Astrocyte of the cerebellum (primary cell): ENCODE results near the gene MDC1.

ENCODE experiments used
- DNase-seq: peaks from one replicate; pipeline ENCODE4 v3.0.0-alpha.2; 2011; ENCODE audit warnings: low read depth
- H3K4me3 ChIP-seq: 2 replicates; pipeline ENCODE4 v1.5.1; 2011; ENCODE audit warnings: mild to moderate bottlenecking, low read depth, low read length, moderate library complexity
- in situ Hi-C: cut with HindIII; loops from 2 replicates; pipeline ENCODE4 v1.10.0; 2017; ENCODE audit warnings: low sequenced_read_pairs
- TF ChIP-seq, protein P1 (sequence below): IDR thresholded peaks from 2 replicates; pipeline ENCODE4 v1.5.1; 2012; ENCODE audit warnings: low read length, low read depth, moderate library complexity, mild to moderate bottlenecking; ENCODE audit errors: missing control alignments

Gene MDC1

DNA sequence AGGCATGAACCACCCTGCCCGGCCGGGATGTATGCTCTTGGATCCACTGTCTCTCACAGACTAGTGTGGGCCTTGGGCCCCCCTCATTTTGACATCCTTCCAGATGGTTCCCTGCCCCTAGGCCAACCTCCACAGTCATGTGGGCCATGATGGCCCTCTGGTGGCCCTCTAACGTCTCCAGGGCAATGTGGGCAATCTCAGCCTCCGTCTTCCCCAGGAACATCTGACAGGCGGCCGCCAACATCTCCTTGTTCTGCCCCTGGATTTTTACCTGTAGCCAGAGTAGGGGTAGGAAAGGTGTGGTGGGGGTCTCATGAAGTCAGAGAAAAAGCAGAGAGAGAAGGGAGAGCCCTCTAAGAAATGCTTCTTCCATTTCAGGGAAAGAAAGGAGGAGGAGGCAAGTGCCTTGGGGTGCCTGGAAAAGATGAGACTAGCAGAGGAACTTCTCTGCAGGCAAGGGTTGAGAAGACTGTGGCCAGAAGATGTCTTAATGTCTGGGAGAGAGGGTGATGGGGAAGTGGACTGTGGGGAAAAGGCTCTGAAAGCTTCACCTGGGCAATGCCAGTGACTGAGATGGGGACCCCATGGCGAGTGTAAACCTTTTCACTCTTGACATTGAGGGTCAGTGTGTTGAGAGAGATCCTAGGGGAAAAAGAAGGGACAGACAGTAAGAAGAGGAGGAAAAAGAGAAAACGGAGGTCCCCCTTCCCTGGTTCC lies 24.1 kb upstream of the MDC1 start:
- DNase-seq, result no peak
- peak overlapping the region; percentile 79 for H3K4me3 ChIP-seq
- TF ChIP-seq, protein P1, sequence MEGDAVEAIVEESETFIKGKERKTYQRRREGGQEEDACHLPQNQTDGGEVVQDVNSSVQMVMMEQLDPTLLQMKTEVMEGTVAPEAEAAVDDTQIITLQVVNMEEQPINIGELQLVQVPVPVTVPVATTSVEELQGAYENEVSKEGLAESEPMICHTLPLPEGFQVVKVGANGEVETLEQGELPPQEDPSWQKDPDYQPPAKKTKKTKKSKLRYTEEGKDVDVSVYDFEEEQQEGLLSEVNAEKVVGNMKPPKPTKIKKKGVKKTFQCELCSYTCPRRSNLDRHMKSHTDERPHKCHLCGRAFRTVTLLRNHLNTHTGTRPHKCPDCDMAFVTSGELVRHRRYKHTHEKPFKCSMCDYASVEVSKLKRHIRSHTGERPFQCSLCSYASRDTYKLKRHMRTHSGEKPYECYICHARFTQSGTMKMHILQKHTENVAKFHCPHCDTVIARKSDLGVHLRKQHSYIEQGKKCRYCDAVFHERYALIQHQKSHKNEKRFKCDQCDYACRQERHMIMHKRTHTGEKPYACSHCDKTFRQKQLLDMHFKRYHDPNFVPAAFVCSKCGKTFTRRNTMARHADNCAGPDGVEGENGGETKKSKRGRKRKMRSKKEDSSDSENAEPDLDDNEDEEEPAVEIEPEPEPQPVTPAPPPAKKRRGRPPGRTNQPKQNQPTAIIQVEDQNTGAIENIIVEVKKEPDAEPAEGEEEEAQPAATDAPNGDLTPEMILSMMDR, result no peak
- in situ Hi-C loops, result no loop called here

DNA sequence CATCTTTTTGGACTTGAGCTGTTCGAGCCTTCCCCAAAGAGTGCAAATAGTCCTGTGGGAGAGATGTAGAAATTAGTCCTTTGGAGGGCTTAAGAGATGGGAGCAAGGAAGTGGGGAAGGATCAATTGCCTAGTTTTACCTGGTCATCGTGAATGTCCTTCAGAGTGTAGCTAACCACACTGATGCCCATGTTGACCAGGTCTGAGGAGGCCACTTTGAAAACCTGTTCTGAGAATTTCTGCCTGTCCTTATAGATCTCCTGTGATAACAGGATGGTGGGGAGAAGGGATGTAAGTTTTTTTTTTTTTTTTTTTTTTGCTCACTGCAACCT lies 23.4 kb upstream of the MDC1 start:
- no peak overlapping the region for H3K4me3 ChIP-seq
- in situ Hi-C loops, result no loop called here
- TF ChIP-seq, protein P1, result no peak
- DNase-seq, result no peak

DNA sequence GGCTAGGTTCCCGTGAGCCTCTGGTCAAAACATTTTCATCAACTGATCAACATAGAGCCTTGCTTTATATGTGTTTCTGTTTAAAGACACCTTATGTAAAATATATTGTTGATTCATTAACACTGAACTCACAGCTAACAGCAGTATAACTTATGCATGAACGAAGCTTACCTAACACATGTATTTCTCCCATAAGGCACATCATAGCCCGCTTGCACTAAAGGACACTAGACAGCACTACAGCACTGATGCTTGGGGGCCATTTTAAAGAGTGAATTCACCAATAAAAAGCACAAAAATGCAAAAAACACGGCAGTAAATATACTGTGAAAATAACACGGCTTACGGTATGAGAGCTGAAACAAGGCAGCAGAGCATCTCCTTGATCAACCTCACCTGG lies 21.5 kb upstream of the MDC1 start:
- TF ChIP-seq, protein P1, result no peak
- H3K4me3 ChIP-seq, result no peak overlapping the region
- in situ Hi-C loops, result loop anchor here (5.0 to 10.0 kb wide), 2 partner anchors 46 to 129 kb away; no protein-coding TSS in a partner anchor
- no peak for DNase-seq

DNA sequence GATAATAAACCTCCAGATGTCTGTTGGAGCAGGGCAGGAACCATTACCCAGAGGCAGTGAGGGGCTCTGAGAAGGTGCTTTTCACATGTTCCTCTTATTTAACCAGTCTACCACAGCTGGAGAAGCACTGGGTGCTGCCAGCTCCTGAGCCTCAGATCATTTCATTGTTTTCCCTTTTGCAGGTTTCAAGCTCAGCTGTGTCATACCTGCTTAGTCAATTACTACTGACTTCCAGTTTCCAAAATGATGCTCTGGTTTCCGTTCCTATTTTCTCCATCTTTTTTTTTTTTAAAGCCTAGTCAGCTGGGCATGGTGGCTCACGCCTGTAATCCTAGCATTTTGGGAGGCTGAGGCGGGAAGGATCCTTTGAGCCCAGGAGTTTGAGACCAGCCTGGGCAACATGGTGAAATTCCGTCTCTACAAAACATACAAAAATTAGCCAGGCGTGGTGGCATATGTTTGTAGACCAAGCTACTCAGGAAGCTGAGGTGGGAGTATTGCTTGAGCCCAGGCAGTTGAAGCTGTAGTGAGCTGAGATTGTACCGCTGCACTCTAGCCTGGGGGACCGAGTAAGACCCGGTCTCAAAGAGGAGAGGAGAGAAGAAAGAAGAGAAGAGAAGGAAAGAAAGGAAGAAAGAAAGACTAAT lies 18.7 kb upstream of the MDC1 start:
- no peak overlapping the region for H3K4me3 ChIP-seq
- in situ Hi-C loops, result loop anchor here (5.0 to 10.0 kb wide), 2 partner anchors 49 to 132 kb away; no protein-coding TSS in a partner anchor
- no peak for DNase-seq

DNA sequence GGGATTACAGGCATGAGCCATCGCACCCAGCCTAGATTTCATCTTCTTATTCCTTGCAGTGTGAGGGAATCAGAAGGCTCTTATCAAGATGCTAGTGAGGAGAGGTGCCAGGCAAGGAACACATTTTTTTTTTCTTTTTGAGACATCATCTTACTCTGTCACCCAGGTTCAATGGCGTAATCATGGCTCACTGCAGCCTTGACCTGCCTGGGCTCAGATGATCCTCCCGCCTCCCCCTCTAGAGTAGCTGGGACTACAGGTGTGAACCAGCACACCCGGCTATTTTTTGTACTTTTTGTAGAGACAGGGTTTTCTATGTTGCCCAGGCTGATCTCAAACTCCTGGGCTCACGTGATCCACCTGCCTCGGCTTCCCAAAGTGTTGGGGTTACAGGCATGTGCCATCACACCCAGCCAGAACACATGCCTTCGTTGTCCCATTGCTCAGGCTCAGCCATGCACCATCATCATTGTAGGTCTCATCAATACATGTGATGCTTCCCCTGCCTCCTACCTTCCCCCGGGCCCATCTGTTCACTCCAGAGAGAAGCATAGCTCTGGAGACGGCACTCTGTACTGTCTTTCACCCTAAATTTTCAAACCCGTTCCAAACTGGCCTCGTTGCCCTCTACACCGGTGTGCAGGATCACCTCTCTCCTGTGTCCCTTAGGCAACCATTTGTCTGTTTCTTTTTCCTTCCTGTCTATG lies 15.3 kb upstream of the MDC1 start:
- TF ChIP-seq, protein P1, result no peak
- in situ Hi-C loops, result loop anchor here (10.0 kb wide), 1 partner anchor 52 kb away; no protein-coding TSS in a partner anchor
- no peak for DNase-seq
- no peak overlapping the region for H3K4me3 ChIP-seq

More for the DNA sequence above, 18.7 kb upstream of the MDC1 start:
- TF ChIP-seq, protein P1, result no peak

DNA sequence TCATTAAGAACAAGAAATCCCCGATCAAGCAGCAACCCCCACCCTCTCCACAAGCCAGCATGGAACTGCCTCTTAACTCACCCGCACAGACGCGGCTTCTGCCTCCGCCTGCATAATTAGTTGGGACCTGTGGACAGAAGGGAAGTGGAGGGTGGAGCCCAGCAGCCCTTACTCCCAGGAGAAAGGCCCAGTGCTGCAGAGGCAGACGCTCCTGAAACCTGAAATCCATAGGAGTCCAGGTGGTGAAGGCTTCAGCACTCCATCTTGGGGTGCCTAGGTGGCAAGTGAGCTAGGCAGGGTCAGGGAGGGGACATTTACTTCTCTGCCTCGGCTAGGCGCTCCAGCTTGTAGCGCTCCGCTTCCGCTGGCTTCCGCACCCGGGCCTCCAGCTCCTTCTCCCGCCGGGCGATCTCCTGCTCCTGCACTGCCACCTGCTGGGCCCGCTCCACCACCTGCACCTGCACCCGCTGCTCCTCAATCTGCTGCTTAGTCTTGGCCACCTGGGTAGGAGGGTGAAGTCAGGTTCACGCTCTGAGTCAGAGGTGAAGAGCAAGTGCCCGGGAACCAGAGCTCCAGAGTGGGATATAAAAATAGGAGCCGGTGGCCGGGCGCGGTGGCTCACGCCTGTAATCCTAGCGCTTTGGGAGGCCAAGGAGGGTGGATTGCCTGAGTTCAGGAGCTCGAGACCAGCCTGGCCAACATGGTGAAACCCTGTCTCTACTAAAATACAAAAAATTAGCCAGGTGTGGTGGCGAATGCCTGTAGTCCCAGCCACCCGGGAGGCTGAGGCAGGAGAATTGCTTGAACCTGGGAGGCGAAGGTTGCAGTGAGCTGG lies 13.7 kb upstream of the MDC1 start:
- in situ Hi-C loops, result loop anchor here (10.0 kb wide), 1 partner anchor 54 kb away; no protein-coding TSS in a partner anchor
- DNase-seq, result no peak
- TF ChIP-seq, protein P1, result no peak
- no peak overlapping the region for H3K4me3 ChIP-seq
